Frontal cortex (tissue), 4 donors: ENCODE measurements around the gene PLA2G6. TPM values are rescaled to one million over a fixed set of nuclear protein-coding genes. Genes with fewer than 3 reads are reported as not detected.
"Not testable (repeated sequence)": the region's sequence is repeated elsewhere in the genome, so short reads cannot be mapped to it uniquely, and the experiment has no call there.

Experiments used
- DNase-seq, 2 donors: peaks; one replicate each; pipeline ENCODE4 v3.0.0; 2012; ENCODE audit warnings: low spot score in 2 of 2
- FAIRE-seq: peaks from 2 replicates; lab custom pipeline; 2012; peaks lifted over from hg19 to GRCh38; lab: Jason Lieb, UNC
- total RNA-seq: library from RNA; depleted of rRNA; stranded (reverse); fragments of >200 nt; gene quantifications from one replicate; pipeline ENCODE4 v1.2.3, GENCODE V29; 2014
- donor health status: control.
- donor health status: control.
- donor health status: control.

PLA2G6 gene
- total RNA-seq, 1 donor from 2014 or later = 19.6 TPM

GRCh38 chr22:38079208-38079607, 102.4 kb downstream of the PLA2G6 start:
- DNase-seq, FAIRE-seq: not testable (repeated sequence)

- FAIRE-seq (no peak), DNase-seq (no peak)
Measured at GRCh38 chr22:38078046-38078840, 103.4 kb downstream of the PLA2G6 start.

- no peak for DNase-seq
- FAIRE-seq = no peak
Measured at GRCh38 chr22:38077595-38077994, 104.0 kb downstream of the PLA2G6 start.

- DNase-seq (no peak), FAIRE-seq (no peak)
Measured at GRCh38 chr22:38077096-38077495, 104.5 kb downstream of the PLA2G6 start.

GRCh38 chr22:38075961-38076360, 105.7 kb downstream of the PLA2G6 start:
- no peak for FAIRE-seq

GRCh38 chr22:38075105-38075825, 106.4 kb downstream of the PLA2G6 start:
- no peak for FAIRE-seq
- DNase-seq = no peak

More at GRCh38 chr22:38075961-38076360, 105.7 kb downstream of the PLA2G6 start:
- no peak for DNase-seq

- DNase-seq (no peak), FAIRE-seq (no peak)
Measured at GRCh38 chr22:38074181-38075104, 107.2 kb downstream of the PLA2G6 start.

GRCh38 chr22:38073150-38074130, 108.2 kb downstream of the PLA2G6 start:
- DNase-seq (no peak), FAIRE-seq (no peak)

- no peak for FAIRE-seq
- no peak for DNase-seq
Measured at GRCh38 chr22:38072322-38073149, 109.1 kb downstream of the PLA2G6 start.

GRCh38 chr22:38071421-38072321, 110.0 kb downstream of the PLA2G6 start:
- FAIRE-seq (no peak), DNase-seq (no peak)

GRCh38 chr22:38070250-38070921, 111.2 kb downstream of the PLA2G6 start:
- DNase-seq = no peak
- FAIRE-seq = no peak

- DNase-seq (peak in 1 of 2 donors; percentile 79), FAIRE-seq (no peak)
Measured at GRCh38 chr22:38069372-38070249, 112.0 kb downstream of the PLA2G6 start.

- no peak for DNase-seq
- FAIRE-seq = no peak
Measured at GRCh38 chr22:38068641-38069371, 112.8 kb downstream of the PLA2G6 start.

- no peak for DNase-seq
- FAIRE-seq = no peak
Measured at GRCh38 chr22:38067761-38068360, 113.8 kb downstream of the PLA2G6 start.

GRCh38 chr22:38067028-38067415, 114.6 kb downstream of the PLA2G6 start:
- DNase-seq (no peak), FAIRE-seq (no peak)
